Raji (cell line): Measurements from ENCODE around the gene TCAIM.

Source experiments
- POLR2A ChIP-seq: IDR thresholded peaks from 2 replicates; pipeline ENCODE4 v1.6.1; 2011; ENCODE audit warnings: low read depth, low read length, control low read depth; ENCODE audit not compliant: insufficient read depth

Gene TCAIM

GRCh38 chr3:44334326-44334725, 4.2 kb upstream of the TCAIM start:
- no peak for TF ChIP-seq POLR2A

GRCh38 chr3:44337248-44337785, 1.2 kb upstream of the TCAIM start:
- TF ChIP-seq POLR2A, result no peak

DNA sequence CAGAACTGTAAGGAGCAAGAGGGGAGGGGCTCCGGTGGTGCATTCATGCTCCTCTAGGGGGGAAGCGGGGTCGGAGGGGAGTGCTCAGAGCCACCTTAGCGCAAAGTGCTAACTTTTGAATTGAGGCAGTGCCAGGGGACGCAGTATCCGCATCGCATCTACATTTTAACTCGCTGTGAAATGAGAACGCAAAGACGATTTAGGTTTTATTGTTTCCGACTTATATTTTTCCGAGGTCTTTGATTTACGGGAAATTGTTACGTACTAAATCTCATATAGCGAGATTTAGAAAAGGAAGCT, 212 bp downstream of the TCAIM start:
- TF ChIP-seq POLR2A, result peak; percentile 36; the same call in 1 of the 2 replicates

DNA sequence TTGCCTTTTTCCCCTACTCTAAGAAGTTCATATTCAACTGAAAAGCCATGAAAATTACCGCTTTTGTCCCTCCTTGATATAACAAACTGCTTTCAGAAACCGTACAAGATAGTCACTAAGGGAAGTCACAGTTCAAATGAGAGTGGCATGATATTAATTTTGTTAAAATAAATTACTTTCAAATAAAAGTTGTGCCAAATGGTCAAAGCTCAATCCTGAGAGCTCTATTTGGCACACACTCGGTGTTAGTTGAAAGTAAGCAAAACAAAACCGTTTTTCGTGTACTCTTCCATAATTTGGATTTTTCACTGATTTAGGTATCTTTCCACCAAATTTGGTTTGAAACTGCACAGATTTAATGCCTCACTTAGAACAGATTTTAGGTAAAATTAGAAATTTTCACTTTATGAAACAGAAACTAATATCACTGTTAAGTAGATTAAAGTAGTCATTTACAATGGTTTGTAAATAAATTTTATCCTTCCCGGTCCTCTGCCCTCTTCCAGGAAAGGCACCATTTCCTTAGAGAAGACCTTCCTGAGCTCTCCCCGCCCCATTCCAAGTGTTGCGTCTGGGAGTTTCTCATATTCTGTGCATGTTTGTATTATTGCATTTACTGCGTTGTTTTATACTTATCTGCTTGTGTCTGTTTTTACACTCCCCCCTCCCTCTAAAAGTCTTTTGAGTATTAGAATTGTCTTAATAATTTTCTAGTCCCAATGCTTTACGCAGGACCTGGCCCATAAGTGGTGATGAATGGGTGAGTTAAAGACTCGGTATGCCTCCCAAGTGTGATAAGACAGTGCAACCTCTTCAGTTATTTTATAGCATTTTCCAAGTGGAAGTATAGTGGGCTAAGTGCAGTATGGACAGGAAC, 853 bp downstream of the TCAIM start:
- no peak for TF ChIP-seq POLR2A

DNA sequence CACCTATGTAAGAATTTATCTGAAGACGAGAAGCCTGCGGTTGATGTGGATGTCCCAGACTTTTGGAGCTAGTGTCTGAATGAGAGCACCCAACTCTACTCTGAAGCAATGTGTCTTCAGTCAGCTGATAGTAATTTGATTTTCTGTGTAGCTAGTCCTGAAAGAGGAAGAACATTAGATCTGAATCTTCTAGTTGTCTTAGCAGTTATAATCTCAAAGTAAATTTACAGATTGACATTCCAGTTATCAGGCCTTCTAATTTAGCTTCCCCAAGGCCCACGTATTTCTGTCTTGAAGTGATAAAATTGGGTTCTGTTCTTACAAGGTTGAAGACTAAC, 1.5 kb downstream of the TCAIM start:
- TF ChIP-seq POLR2A, result no peak

DNA sequence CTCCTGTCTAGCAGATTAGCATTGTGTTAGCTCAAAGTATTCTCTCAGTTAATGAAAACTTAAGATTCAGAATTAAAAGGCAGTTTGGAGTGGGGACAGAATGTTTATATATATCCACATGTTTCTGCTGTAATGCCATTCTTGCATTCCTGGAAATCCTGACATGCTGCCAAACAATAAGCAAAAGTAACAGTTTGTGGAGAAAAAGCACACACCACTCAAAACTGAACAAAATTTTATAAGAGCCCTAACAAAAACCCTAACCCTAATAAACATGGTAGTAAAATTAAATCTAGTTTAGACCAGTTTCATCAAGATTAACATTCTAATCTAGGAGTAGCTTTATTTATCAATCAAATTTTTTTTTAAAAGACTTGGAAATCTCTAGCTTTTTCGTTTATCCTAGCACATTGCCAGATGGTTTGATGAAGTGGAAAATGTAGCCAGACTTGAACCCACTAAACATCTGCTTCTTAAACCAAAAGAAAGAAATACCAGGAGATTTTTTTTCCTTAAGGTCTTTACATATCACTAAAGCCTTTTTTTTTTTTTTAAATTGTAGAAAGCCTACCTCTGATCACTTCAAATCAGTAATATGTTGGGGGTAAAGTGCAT, 3.7 kb downstream of the TCAIM start:
- no peak for TF ChIP-seq POLR2A

DNA sequence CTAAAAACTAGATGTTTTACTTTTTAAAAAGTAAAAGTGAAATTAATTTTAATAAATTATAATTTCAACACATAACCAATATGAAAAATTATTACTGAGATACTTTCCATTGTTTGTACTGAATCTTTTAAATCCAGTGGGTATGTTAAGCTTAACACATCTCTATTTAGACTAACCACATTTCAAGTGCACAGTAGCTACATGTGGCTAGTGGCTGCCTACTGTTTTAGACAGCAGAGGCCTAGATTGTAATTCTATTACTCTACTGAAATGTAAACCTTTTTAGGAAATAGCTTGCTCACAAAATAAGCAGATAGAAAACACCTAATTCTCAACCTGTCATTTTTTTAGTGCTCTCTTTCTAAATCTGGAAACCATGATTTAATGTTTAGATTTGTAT, 4.9 kb downstream of the TCAIM start:
- TF ChIP-seq POLR2A, result no peak

GRCh38 chr3:44348993-44349392, 10.4 kb downstream of the TCAIM start:
- TF ChIP-seq POLR2A, result no peak

- TF ChIP-seq POLR2A, result no peak
These were observed 14.9 kb downstream of the TCAIM start for GRCh38 chr3:44353355-44353924.

DNA sequence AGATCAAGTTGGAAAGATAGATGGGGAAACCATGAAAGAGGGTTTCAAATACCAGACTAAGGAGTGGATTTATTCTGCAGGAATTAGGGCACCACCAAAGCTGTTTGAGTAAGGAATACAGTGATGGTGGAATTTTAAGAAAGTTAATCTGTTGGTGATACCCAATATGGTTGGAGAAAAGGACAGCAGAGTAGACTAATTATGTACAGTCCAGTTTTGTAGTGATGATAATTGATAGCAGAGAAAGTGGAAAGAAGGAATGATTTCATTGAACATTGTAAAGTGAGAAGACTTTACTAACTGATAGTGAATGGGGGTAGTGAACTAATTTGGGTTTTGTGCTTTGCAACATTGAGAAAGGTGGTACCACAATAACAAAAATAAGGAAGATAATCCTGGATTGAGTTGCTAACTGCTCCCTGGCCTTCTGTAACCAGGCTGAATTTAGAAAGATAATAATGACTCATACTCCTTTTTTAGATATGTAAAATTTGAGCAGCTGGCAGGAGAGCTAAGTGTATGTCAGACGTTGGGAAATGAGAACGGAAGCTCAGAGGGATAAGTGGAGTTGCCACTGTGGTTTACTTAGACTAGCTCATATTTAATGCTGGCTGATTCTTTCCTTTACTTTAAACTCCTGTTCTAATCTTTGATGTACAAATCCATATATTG, 16.9 kb downstream of the TCAIM start:
- TF ChIP-seq POLR2A, result no peak

DNA sequence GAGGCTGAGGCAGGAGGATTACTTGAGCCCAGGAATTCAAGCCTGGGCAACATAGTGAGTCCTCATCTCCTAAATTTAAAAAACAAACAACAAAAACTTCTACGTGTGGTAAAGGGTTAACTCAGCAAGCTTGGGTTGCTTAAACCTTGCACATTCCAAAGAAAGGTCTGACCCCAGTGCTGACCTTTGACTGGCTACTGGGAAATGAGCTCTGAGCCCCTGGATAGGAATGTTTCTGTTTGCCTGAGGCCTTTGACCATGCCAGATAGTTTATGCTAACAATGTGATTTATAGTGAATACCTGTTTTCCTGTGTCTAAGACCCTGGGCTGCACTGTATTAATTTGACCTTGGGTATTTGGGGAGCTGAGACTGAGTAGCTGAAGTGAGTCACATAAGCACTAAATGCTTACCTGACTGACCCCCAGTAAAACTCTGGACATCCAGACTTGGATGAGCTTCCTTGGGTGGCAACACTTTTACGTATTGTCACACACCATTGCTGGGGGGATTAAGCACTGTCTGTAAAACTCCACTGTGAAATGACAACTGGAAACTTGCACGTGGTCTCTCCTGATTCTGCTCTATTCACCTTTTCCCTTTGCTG, 20.7 kb downstream of the TCAIM start:
- no peak for TF ChIP-seq POLR2A

DNA sequence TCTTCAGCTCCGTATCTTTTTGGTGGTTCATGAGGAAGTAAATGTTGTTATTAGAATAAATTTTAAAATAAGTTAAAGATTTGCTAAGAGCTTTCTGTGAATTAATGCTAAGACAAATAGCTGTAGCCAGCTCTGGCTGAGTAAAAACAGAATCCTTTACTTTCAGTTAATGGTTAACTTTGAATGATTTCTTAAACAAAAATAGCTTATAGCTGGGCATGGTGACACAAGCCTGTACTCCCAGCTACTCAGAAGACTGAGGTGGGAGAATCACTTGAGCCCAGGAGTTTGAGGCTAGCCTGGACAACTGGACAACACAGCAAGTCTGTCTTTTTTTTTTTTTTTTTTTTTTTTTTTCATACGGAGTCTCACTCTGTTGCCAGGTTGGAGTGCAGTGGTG, 25.0 kb downstream of the TCAIM start:
- TF ChIP-seq POLR2A, result no peak

GRCh38 chr3:44365952-44366351, 27.4 kb downstream of the TCAIM start:
- TF ChIP-seq POLR2A, result no peak

GRCh38 chr3:44375450-44375849, 36.9 kb downstream of the TCAIM start:
- no peak for TF ChIP-seq POLR2A

- no peak for TF ChIP-seq POLR2A
These were observed 48.8 kb downstream of the TCAIM start for GRCh38 chr3:44387404-44387803.
